AG04450 (cell line): ENCODE measurements around the gene LMNB1. TPM values are rescaled to one million over a fixed set of nuclear protein-coding genes. Genes with fewer than 3 reads are reported as not detected.

Experiments used
- CTCF ChIA-PET: fragments of 300-600, 350-600 bp; formaldehyde crosslinking; extraction: SDS; loops from one replicate; lab custom pipeline; 2022; ENCODE audit warnings: antibody characterized with exemption, inconsistent platforms; lab: Charles Lee
- POLR2A ChIA-PET: fragments of 350-600 bp; formaldehyde crosslinking; extraction: SDS; loops from one replicate; lab custom pipeline; 2021; ENCODE audit warnings: antibody characterized with exemption, inconsistent platforms; lab: Yijun Ruan, JAX
- DNase-seq: peaks from one replicate; pipeline ENCODE4 v3.0.0-alpha.2; 2011; ENCODE audit warnings: low read depth, low spot score
- H3K27ac ChIP-seq: one replicate; pipeline ENCODE4 v1.5.1; 2012; ENCODE audit warnings: low read depth, low read length, control low read depth
- H3K27me3 ChIP-seq: one replicate; pipeline ENCODE4 v1.6.0; 2012; ENCODE audit warnings: low read length; ENCODE audit not compliant: control insufficient read depth, insufficient read depth
- H3K4me3 ChIP-seq: 2 replicates; pipeline ENCODE4 v1.5.1; 2011; ENCODE audit warnings: mild to moderate bottlenecking, low read depth, low read length, control low read depth
- H3K9me3 ChIP-seq: 2 replicates; pipeline ENCODE4 v1.5.1; 2012; ENCODE audit warnings: low read length; ENCODE audit not compliant: control insufficient read depth, insufficient read depth
- polyA plus RNA-seq: library from polyadenylated mRNA; depleted of rRNA; stranded (reverse); fragments of >200 nt; gene quantifications from 2 replicates; pipeline ENCODE4 v1.2.3, GENCODE V29; 2011
- TF ChIP-seq, protein P1 (sequence below): IDR thresholded peaks from 2 replicates; pipeline ENCODE4 v1.5.1; 2011; ENCODE audit warnings: low read depth, low read length, control low read depth, inconsistent platforms

Gene LMNB1
- polyA plus RNA-seq, 1 experiment, result 17.2 TPM

DNA sequence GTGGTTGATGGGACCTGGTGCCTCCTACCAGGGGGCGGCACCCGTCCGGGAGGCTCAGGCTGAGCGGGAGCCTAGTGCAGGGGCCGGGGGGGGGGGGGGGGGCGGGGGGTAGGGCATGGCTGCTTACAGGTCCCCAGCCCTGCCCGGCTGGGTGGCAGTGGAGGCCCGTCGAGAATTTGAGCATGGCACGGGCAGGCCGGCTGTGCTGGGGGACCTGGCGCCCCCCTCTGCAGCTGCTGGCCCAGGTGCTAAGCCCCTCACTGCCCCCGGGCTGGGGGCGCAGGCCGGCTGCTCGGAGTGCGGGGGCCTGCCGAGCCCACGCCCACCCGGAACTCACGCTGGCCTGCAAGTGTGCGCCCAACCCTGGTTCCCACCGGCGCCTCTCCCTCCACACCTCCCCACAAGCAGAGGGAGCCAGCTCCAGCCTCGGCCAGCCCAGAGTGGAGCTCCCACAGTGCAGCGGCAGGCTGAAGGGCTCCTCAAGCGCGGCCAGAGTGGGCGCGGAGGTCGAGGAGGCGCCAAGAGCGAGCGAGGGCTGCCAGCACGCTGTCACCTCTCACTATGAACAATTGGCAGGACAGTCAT, 77.7 kb downstream of the LMNB1 start:
- DNase-seq, result no peak
- Histone ChIP-seq H3K27ac (no peak overlapping the region), H3K4me3 (no peak overlapping the region), H3K9me3 (peaks cover 3% of the 10 kb centered on the region; the same call in 1 of the 2 replicates), H3K27me3 (no peaks in the 10 kb centered on the region)
- ChIA-PET POLR2A (no interaction called here), CTCF (no interaction called here)
- TF ChIP-seq, protein P1, sequence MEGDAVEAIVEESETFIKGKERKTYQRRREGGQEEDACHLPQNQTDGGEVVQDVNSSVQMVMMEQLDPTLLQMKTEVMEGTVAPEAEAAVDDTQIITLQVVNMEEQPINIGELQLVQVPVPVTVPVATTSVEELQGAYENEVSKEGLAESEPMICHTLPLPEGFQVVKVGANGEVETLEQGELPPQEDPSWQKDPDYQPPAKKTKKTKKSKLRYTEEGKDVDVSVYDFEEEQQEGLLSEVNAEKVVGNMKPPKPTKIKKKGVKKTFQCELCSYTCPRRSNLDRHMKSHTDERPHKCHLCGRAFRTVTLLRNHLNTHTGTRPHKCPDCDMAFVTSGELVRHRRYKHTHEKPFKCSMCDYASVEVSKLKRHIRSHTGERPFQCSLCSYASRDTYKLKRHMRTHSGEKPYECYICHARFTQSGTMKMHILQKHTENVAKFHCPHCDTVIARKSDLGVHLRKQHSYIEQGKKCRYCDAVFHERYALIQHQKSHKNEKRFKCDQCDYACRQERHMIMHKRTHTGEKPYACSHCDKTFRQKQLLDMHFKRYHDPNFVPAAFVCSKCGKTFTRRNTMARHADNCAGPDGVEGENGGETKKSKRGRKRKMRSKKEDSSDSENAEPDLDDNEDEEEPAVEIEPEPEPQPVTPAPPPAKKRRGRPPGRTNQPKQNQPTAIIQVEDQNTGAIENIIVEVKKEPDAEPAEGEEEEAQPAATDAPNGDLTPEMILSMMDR, result no peak

DNA sequence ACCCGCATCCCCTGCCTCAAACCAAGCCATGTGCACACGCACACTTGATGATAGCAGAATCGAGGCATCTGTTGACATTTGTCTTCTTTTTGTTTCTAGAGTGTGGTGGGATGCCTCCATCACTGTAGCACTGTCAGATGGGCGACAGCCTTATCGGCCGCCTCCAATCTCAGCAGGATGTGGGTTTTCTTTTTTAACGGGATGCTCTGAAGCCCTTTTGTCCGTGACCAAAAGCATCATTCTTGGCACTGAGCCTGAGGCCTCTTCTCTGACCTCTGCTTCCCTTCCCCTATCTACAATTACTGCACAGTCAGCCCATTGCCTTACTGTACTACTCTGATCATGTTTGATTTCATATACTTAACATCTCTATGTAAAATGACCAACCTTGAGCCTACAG, 78.3 kb downstream of the LMNB1 start:
- no peak overlapping the region for H3K27ac ChIP-seq
- POLR2A ChIA-PET, result no interaction called here
- H3K9me3 ChIP-seq, result peaks cover 3% of the 10 kb centered on the region; the same call in 1 of the 2 replicates
- no peak overlapping the region for H3K4me3 ChIP-seq
- TF ChIP-seq, protein P1, result no peak
- H3K27me3 ChIP-seq, result no peaks in the 10 kb centered on the region
- CTCF ChIA-PET, result no interaction called here
- no peak for DNase-seq

DNA sequence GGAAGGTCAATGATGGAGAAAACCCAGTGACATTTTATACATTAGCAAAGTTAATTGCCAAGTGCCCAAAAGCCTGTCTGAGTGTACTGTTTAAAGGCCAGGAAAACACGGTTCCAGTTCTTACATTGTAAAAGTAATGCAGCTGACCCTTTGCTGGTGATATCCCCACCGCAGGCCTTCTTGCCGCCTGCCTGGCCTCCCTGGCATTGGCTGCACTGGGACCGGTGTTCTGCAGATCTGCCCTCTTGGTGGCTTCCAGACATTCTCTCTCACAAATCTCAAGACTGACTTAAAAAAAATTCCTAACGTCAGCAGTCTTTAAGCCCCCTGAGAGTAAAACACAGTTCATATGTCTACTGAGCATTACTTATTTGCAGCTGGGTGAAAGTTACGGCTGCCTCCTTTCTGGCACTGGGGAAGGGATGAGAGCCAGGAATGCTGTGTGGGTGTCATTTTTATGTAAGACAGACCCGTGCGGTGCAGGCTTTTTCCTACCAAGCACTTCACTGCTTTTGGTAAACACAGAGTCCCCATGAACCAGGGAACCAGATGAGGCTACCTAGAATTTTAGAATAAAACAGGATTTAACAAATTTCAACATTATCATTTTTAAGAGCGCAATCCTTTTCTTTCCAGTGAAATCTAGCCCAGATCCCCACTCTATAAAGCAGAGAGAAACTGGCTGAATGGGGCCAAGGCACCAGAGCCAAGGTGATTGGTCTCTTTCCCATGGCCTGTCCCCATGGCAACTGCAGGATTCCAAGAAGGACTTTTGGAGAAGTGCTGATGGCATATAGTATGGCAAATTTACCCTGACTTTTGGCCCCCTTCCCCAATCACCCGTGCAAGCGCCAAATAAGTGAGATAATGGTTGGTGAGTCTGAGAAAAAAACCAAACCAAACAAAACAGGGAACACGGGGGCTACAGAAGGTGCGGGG, 80.8 kb downstream of the LMNB1 start:
- Histone ChIP-seq H3K4me3 (no peak overlapping the region), H3K27me3 (no peaks in the 10 kb centered on the region), H3K9me3 (peaks cover 3% of the 10 kb centered on the region; the same call in 1 of the 2 replicates), H3K27ac (no peak overlapping the region)
- POLR2A ChIA-PET, result no interaction called here
- CTCF ChIA-PET, result no interaction called here
- DNase-seq, result no peak
- TF ChIP-seq, protein P1, result no peak

DNA sequence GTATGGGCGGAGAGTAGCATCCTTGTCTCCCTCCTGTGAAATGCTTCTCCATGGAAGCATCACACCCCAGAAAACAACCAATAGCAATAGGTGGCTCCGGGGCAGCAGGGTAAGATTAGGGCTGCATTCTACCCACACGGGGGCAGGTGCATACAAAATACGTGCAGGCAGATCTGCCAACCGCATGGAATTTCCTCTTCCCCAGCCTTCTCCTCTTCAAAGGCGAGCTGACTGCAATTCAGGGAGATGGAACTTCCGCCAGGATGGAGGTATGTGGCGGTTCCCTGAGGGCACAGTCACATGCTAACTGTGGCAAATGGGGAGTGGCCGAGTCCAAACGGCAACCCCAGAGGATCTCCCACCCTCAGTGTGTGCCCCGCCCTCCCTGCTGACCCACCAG, 81.5 kb downstream of the LMNB1 start:
- CTCF ChIA-PET, result no interaction called here
- DNase-seq, result no peak
- TF ChIP-seq, protein P1, result no peak
- Histone ChIP-seq H3K27me3 (no peaks in the 10 kb centered on the region), H3K27ac (no peak overlapping the region), H3K9me3 (peaks cover 3% of the 10 kb centered on the region; the same call in 1 of the 2 replicates), H3K4me3 (no peak overlapping the region)
- POLR2A ChIA-PET, result no interaction called here

DNA sequence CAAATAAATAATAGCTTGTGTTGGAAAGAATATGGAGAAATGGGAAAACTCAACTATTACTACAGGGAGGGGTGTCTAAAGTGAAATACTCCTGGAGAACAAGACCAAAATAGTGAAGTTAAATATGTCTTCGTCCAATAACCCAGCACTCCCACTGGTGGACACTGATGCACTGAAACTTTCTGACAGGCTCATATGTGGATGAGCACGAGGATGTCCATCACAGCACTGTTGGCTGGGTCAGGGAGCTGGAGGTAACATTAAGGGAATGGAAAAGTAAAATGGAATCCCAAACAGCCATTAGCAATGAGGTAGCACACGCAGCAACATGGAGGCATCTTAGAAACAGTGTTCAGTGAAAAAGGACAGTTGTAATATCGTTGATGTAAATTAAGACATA, 86.5 kb downstream of the LMNB1 start:
- Histone ChIP-seq H3K4me3 (no peak overlapping the region), H3K27ac (no peak overlapping the region), H3K27me3 (no peaks in the 10 kb centered on the region), H3K9me3 (no peaks in the 10 kb centered on the region)
- DNase-seq, result no peak
- CTCF ChIA-PET, result no interaction called here
- POLR2A ChIA-PET, result no interaction called here
- TF ChIP-seq, protein P1, result no peak
